HG03571 (cell line): ENCODE data around the gene MRPL20.
A peak's percentile ranks its signal among the peaks of the same experiment; 100 is the strongest.
"Not testable (repeated sequence)": the region's sequence is repeated elsewhere in the genome, so short reads cannot be mapped to it uniquely, and the experiment has no call there.

Source experiments
- ATAC-seq: cut with Tn5 transposase; IDR thresholded peaks from one replicate; pipeline ENCODE4 v1.9.1; 2021; ENCODE audit not compliant: unreplicated experiment

The MRPL20 gene

DNA sequence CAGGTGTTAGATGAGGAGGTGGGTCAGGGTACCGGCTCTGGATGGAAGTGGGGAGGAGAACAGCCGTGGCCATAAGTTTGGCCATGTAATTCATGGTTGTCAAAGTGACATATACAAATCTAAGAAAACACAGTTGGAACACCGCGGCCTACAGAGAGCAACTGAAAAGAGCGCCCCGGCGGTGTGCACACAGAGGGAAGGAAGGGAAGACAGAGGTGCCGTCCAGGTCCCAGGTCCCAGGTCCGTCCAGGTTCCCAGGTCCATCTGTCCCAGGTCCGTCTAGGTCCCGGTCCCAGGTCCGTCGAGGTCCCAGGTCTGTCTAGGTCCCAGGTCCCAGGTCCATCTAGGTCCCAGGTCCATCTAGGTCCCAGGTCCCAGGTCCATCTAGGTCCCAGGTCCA lies 4.5 kb upstream of the MRPL20 start:
- ATAC-seq, result no peak

DNA sequence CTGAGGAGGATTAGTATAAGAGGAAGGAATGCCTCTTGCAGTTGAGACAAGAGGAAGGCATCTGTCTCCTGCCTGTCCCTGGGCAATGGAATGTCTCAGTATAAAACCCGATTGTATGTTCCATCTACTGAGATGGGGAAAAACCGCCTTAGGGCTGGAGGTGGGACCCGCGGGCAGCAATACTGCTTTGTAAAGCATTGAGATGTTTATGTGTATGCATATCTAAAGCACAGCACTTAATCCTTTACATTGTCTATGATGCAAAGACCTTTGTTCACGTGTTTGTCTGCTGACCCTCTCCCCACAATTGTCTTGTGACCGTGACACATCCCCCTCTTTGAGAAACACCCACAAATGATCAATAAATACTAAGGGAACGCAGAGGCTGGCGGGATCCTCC lies 3.1 kb upstream of the MRPL20 start:
- ATAC-seq, result not testable (repeated sequence)

DNA sequence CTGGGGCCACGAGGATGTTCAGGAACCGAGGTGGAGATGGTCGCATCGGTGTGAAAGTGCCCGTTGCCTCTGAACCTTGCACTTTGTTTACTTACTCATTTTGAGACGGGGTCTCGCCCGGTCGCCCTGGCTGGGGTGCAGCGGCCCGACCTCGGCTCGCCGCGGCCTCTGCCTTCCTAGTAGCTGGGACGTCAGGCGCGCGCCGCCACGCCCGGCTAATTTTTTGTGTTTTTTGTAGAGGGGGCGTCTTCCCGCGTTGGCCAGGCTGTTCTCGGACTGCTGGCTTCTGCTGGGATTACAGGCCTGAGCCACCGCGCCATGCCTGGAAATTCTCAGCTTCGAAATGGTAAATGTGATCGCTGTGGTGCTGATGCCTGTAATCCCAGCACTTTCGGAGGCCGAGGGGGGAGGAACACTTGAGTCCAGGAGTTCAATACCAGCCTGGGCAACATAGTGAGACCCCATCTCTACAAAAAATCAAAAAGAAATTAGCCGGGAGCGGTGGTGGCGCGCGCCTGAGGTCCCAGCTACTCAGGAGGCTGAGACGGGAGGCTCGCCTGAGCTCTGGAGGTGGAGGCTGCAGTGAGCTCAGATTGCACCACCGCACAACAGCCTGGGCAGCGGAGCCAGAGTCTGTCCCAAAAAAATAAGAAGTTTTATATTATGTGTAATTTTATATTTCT lies 684 bp upstream of the MRPL20 start:
- ATAC-seq, result peak; percentile 22

DNA sequence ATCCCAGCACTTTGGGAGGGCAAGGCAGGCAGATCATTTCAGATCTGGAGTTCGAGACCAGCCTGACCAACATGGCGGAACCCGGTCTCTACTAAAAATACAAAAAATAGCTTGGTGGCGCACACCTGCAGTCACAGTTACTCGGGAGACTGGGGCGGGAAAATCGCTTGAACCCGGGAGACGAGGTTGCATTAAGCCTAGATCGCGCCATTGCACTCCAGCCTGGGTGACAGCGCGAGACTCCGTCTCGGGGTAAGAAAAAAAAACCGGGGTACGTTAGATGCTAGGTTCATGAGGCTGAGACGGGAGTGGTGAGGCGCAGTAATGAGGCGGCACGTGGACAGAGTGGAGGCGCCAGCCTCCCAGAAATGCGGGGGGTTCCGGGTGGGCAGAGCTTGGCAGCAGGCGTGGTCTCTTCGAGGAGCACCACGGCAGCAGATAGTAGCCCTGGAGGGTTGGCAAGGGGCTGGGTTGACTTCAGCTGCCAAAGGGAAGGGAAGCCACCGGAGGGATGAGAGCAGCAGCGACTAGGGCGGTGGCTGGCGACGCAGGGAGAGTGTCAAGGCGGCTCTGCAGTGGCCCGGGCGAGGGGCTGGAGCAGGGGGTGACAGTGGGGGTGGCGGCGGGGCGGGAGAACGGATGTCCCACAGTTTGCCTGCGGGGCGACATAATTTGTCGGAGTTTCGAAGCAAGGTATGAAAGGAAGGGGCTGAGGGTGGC lies 832 bp downstream of the MRPL20 start:
- ATAC-seq, result no peak

DNA sequence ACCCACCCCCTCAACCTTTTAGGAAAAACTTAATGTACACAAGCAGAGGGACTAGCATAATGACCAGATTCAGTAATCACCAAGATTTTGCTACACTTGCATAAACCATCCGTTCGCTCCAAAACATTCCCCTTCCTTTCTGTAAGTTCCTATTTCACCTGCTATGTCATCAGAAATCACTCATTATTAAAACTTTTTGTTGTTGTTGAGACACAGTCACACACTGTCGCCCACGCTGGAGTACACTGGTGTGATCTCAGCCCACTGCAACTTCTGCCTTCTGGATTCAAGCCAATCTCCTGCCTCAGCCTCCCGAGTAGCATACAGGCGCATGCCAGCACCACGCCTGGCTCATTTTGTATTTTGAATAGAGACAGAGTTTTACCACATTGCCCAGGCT lies 3.4 kb downstream of the MRPL20 start:
- ATAC-seq, result no peak

DNA sequence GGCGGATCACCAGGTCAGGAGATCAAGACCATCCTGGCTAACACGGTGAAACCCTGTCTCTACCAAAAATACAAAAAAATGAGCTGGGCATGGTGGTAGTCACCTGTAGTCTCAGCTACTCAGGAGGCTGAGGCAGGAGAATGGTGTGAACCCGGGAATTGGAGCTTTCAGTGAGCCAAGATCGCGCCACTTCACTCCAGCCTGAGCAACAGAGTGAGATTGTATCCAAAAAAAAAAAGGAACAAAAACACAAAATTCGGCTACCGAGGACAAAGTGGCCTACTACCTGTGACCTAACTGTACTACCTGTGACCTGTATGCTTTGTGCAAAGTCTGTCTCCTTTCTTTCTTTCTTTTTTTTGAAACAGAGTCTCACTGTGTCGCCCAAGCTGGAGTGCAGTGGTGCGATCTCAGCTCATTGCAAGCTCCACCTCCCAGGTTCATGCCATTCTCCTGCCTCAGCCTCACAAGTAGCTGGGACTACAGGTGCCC lies 4.1 kb downstream of the MRPL20 start:
- ATAC-seq, result not testable (repeated sequence)

DNA sequence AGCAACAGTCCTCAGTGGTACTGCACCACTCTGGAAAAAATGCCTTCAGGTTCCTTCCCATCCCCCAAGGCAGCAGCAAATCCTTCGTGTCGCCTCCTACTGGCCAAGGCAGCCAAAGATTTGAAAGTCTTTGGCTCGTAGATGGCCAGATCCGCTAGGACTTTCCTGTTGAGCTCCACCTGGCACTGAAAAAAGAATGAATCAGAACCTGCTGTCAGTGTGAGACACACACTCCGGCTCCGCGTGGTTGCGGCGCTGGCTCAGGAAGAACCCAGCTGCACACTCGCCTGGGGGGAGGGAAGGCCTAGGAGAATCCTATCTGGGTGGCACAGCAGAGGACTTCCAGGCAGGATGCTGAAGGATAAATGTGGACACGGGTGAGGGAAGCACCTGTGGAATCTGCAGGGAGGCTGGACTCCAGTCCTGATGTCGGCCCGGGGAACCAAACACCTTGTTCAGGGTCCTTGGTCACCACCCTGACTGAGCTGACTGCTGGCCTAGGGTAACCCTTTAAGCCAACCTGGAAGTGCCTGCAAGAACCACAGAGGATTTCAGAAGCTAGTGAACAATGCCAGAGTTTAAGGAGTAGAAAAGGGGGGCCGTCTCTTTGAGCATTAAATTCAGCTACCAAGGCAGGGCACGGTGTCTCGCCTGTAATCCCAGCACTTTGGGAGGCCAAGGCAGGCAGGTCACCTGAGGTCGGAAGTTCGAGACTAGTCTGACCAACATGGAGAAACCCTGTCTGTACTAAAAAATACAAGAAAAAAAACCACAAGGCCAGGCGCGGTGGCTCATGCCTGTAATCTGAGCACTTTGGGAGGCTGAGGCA lies 4.8 kb downstream of the MRPL20 start:
- ATAC-seq, result no peak

DNA sequence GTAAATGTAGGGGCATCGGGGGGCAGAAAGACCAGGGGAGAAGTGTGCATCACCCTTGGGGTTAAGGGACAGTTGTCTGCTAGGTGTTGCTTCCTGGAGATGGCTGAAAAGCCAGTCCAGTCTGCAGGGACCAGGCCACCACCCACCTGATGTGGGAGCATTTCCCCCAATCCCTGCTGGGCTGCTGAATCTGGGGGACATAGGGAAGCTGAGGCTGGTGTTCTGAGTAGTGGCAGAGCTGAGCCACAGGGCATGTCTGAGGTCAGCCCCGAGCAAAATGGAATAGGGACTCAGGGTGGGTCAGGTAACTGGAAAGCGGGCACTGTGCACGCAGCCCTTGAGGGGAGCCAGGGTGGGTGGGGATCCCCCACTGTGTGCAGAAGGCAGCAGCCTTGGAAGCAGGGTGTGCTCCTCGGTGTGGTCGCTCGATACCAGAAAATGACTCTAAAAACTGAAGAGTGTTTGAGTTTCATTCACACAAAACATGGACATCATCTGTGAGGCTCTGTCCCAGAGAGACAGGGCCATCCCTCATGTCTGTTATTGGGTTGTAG lies 5.6 kb downstream of the MRPL20 start:
- ATAC-seq, result no peak

DNA sequence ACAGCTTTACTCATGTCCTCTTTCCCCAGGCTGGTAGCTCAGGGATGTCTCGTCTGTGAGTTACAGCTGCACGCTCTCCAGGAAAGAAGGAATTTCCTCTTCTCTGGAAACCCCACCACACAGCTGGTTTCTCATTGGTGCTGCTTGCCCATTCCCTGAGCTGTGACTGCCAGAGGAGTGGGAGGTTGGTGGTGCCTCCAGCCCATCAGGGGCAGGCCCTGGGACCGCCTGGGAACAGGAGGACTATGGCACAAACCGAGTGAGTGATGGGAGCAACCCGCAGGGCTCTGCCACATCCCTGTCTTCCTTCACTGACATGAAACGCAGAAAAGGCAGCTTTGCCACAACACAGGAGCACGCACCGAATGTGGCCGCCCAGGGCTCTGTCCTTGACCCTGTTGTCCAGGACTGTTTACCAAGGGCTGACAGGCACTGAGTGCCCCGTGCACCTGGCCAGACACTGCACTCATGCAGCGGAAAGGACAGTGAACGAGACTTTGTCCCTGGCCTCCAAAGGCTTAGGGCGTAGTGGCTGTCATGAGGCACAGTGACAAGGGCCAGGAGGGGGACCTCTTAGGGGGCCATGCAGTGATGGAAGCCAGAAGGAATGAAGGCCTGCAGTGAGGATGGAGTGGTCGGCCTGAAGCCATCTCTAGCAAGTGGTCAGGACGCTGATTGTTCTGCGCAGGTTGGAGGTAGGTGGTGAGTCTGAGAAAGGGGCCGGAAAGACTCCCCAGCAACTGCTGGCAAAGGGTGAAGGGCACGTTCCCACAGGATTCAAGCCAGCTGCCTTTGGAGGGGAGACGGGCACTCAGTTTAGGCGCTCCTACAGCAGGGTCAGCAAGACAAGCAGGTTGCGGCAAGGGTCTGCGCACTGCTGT lies 6.3 kb downstream of the MRPL20 start:
- no peak for ATAC-seq

DNA sequence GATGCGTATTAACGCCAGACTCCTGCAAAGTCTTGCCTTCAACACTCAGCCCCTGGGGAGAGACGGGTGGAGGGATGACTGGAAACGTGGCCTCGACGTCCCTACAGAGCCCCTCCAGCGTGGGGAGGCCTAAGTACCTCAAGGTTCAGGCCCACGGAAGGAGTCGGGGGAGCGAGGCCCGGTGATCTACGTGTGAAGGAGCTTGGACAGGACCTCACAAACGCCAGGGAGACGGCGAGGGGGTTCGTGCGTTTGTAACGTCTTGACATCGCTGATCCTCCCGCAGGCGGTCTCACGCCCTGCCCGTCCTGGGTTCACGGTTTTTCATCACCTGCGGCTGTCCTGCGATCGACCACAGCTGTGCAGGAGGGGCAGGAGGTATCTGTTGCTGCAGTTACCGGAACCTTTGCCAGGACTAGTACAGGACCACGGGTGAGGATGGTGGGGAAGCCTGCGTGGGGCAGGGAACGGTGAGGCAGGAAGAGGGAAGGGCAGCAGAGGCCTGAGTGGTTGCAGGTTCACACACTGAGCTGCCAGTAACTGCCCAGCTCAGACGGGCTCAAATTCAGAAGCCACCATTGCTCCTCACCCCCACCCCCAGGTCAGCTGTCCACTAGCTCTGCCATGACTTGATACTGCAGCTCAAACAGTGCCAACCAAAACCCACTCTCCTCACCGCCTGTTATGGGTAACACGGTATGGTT lies 7.1 kb downstream of the MRPL20 start:
- peak; percentile 10 for ATAC-seq

DNA sequence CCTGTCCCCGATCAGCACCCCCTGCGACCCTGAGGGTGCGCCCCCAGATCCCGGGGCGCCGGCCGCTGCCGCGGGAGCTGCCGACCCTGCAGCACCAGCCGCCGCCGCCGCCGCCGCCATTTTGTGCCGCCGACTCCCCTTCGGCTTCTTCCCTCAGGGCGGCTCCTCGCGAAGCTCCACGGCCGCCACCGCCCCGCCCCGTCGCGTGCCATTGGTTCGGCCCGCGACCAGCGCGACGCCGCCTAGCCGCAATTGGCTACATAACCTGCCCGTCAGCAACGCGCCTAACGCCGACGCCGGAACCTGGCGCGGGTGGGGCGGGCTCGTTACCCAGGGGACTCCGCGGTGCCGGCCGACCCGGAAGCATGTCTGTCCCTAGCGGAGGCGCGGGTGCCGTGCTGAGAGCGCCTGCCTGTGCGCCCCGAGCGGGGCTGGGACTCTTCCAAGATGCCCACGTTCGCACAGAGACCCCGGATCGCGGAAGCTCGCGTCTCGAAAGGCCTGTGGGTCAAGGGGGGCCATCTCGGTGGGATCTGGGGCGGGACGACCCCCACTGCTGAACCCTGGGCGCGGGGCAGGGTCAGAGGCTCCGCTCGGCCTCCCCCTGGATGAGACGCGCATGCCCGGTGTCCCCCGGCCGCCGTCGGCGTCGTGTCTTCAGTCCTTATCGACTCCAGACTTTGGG lies 7.8 kb downstream of the MRPL20 start, which contains the start of gene CCNL2:
CCNL2 (minus strand) TSS at position 149 of the 685 bp plus-strand sequence; CDS start at position 120, 29 bp downstream.
- ATAC-seq, result peak; percentile 93

DNA sequence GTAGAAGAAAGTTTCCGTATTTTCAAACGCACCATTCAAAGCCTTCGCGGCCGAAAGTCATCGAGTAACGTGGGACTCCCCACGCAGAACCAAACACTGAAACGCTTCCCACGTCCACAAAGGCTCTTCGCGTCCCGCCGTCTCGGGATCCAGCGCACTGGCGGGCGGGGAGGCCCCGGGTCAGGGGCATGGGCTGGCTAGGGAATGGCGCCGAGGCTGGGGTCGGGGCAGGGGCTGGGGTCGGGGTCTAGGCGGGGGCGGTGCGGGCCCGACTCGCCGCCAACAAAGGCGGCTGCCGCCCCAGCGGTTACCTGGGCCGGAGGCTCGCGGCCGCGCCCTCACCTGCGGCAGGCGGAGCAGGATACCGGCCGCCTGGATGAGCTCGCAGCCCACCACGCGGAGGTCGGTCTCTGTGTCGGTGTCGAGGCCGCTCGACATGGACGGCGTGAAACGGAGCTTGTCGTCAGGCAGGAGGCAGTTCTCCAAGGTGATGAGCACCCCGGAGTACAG lies 8.4 kb downstream of the MRPL20 start:
- peak; percentile 10 for ATAC-seq

DNA sequence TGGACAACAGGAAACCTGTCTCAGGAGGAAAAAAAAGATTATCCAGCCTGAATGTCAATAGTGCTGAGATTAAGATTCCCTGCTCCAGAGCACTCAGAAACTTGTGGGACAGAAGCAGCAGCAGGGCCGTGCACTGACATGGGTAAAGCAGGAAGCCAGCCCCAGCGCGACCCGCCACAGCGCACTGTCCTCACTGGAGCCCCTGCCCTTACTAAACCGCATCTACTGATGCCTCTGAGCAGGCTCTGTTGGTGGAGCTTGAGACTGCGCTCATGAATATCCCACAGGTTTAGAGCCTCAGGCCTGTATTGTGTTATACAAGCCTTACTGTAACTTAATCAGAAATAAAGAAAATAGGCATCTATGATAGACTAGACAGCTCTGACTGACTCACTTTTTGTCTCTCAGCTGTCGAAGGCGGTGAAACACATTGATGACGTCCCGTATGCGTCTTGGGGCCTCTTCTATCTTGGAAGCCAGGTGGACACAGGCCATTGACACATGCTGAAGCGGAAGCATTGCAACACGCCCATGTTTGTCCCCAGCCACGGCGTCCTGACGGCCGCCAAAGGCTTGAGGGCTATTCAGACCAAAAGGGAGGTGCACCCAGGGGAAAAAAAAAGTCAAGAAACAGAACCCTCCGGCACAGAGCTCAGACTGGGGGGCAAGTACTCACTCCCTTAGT lies 9.1 kb downstream of the MRPL20 start:
- no peak for ATAC-seq

DNA sequence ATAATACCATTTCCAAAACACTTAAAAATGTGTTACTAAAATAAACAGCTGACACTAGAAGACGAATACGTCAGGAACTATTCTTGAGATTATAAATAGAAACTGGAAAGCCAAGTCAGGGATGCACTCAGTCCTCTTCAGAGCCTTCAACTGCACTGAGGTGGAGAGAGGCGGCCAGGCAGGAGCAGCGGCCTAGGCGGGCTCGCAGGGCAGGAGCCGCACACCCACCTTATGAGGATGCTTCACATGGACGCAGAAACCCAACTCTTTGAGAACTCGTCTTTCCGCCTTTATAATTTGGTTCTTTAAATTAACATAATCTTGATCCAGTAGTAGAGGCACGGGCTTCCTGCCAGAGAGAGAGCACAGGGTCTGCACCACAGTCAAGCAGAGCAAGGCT lies 11.9 kb downstream of the MRPL20 start:
- no peak for ATAC-seq

DNA sequence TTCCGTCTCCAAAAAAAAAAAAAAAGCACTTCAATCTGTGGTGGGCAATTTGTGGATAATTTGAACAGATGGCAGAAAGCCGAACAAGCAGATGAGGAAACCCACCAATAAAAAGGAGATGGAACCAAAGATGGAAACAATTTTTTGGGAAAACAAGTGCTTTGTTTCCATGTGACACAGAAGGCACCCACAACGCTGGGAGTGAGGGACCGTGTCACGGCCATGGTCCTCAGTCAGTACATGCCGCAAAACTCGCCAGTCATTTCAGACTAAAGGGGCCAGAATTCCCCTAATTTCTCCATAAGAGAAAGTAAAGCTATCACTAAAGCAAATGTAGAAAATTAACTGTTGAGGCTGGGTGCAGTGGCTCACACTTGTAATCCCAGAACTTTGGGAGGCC lies 13.0 kb downstream of the MRPL20 start:
- no peak for ATAC-seq

DNA sequence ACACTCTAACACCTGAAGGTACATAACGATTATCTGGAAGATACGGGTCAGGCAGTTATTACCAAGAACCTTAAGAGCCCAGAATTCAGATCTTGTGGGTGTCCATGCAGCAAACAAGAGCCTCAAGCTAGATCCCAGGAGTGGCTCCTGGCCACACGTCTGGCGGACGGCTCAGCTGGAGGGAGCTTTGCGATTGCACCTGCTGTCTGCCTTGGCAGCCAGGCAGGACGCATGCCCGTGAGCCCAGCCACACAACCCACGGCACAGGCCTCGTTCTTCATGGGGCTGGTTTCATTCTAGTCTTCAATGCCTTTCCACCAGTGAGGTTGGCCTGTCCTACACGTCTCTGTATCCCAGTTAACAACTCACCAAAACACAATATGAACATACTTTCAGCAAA lies 13.7 kb downstream of the MRPL20 start:
- ATAC-seq, result no peak

DNA sequence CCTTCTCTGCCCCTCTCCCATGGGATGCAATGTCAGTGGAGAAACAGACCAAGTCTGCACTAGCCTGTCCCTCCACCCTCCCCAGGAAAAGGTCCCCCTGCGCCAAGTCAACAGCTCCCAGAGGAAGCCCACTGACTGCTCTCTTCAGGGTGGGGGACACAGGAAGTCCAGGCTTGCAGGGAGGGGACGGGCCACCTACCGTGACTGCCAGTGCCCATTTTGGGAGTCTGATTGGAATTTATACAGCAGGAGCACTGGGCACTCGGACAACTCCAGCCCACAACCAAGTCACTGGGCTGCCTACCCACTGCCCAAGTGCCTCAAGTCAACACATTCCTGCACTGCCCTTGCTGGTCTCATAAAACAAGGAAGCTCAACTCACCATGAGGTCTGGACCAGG lies 14.1 kb downstream of the MRPL20 start:
- no peak for ATAC-seq

DNA sequence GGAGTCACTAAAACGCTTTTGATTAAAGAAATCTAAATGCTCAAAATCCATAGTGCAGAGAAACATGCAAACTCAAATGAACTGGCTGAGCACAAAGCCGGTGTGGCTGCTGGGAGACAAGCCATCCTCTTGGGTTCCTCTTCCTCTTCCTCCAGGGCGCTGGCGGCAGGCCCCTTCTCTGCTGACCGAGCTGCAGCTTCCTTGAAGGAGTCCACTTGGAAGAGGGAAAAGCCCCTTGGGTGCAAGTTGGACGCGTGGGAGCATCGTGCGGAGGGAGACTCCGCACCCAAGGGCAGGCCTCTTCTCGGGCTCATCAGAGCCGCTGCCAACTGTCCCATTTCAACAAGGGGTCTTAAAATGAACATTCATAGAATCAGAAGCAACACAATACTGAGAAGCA lies 15.9 kb downstream of the MRPL20 start:
- ATAC-seq, result no peak
